GM18909 (cell line): ENCODE data around the gene PLA2G4C.

ENCODE experiments used
- ATAC-seq: cut with Tn5 transposase; IDR thresholded peaks from one replicate; pipeline ENCODE4 v1.9.1; 2021; ENCODE audit warnings: mild to moderate bottlenecking; ENCODE audit not compliant: unreplicated experiment, poor library complexity

The PLA2G4C gene

GRCh38 chr19:48061401-48062344 is 48.9 kb downstream of the PLA2G4C start:
- ATAC-seq = no peak

- ATAC-seq = no peak
Measured at GRCh38 chr19:48060381-48060780, 50.2 kb downstream of the PLA2G4C start.

- ATAC-seq = no peak
Measured at GRCh38 chr19:48059331-48059730, 51.3 kb downstream of the PLA2G4C start.

GRCh38 chr19:48053856-48054255 is 56.8 kb downstream of the PLA2G4C start:
- ATAC-seq = no peak

GRCh38 chr19:48053076-48053475 is 57.5 kb downstream of the PLA2G4C start:
- no peak for ATAC-seq

GRCh38 chr19:48051335-48052033 is 59.1 kb downstream of the PLA2G4C start:
- no peak for ATAC-seq

GRCh38 chr19:48044561-48044960 is 66.1 kb downstream of the PLA2G4C start:
- no peak for ATAC-seq

GRCh38 chr19:48043675-48044258 is 66.8 kb downstream of the PLA2G4C start, which contains the start of gene CABP5:
CABP5 (minus strand) TSS chr19:48044079; CDS start chr19:48043922, 157 bp downstream.
- ATAC-seq = no peak

- no peak for ATAC-seq
Measured at GRCh38 chr19:48041877-48042580, 68.6 kb downstream of the PLA2G4C start.

GRCh38 chr19:48036765-48037164 is 73.9 kb downstream of the PLA2G4C start:
- no peak for ATAC-seq

GRCh38 chr19:48033604-48034003 is 77.0 kb downstream of the PLA2G4C start:
- no peak for ATAC-seq

- ATAC-seq = no peak
Measured at GRCh38 chr19:48030073-48030472, 80.5 kb downstream of the PLA2G4C start.

- ATAC-seq = no peak
Measured at GRCh38 chr19:48029431-48029830, 81.2 kb downstream of the PLA2G4C start.

GRCh38 chr19:48025480-48025879 is 85.1 kb downstream of the PLA2G4C start:
- no peak for ATAC-seq

GRCh38 chr19:48023518-48023917 is 87.1 kb downstream of the PLA2G4C start:
- ATAC-seq = no peak

GRCh38 chr19:48023011-48023410 is 87.6 kb downstream of the PLA2G4C start:
- ATAC-seq = no peak

- no peak for ATAC-seq
Measured at GRCh38 chr19:48020686-48021085, 89.9 kb downstream of the PLA2G4C start.

- ATAC-seq = no peak
Measured at GRCh38 chr19:48010932-48011758, 99.5 kb downstream of the PLA2G4C start.

GRCh38 chr19:48006762-48007161 is 103.9 kb downstream of the PLA2G4C start:
- no peak for ATAC-seq
